ENCODE results near the gene CTSW. TPM values are rescaled to one million over a fixed set of nuclear protein-coding genes. Genes with fewer than 3 reads are reported as not detected.
"Not testable (repeated sequence)": the region's sequence is repeated elsewhere in the genome, so short reads cannot be mapped to it uniquely, and the experiment has no call there.

Gene CTSW
- total RNA-seq, 2 experiments from 2014 or later, result 124 to 126 TPM

GRCh38 chr11:65890324-65891218 lies 10.9 kb downstream of the CTSW start, which contains the start of gene CCDC85B:
TSS of gene CCDC85B (plus strand) at chr11:65890673. CDS start at chr11:65890784, 111 bp downstream.
- POLR2A ChIA-PET, result interaction anchor here (0.6 to 28.1 kb wide), 34 partner anchors 9 to 427 kb away, joined by 3 to 560 read pairs (median 4); partner anchors contain the start of genes BANF1, C11orf68, CFL1 and CTSW
- peaks cover 50% of the 10 kb centered on the region for H3K4me1 Mint-ChIP-seq (ENCODE audit: low read depth)
- H3K27ac Mint-ChIP-seq, result peak within 1 kb of the TSS; percentile 91
- H3K27me3 Mint-ChIP-seq, result no peaks in the 10 kb centered on the region
- CTCF ChIA-PET, result interaction anchor here (0.9 to 10.5 kb wide), 32 partner anchors 7 to 275 kb away, joined by 3 to 283 read pairs (median 8); partner anchors contain the start of genes AP5B1, BANF1, C11orf68 and CFL1
- intact Hi-C loops (cut with micrococcal nuclease), result loop anchor here (10.0 kb wide), 1 partner anchor 74 kb away; the partner anchor contains the start of gene SART1
- ATAC-seq (peak; percentile 64), DNase-seq (peak; percentile 100)
- H3K9me3 Mint-ChIP-seq, result no peaks in the 10 kb centered on the region
- peaks cover 40% of the 10 kb centered on the region for H3K36me3 Mint-ChIP-seq (ENCODE audit: low read depth)
- no peak for TF ChIP-seq CTCF (IDR thresholded peaks at IDR 0.05)
- peak within 1 kb of the TSS; percentile 94 for H3K4me3 Mint-ChIP-seq

DNA sequence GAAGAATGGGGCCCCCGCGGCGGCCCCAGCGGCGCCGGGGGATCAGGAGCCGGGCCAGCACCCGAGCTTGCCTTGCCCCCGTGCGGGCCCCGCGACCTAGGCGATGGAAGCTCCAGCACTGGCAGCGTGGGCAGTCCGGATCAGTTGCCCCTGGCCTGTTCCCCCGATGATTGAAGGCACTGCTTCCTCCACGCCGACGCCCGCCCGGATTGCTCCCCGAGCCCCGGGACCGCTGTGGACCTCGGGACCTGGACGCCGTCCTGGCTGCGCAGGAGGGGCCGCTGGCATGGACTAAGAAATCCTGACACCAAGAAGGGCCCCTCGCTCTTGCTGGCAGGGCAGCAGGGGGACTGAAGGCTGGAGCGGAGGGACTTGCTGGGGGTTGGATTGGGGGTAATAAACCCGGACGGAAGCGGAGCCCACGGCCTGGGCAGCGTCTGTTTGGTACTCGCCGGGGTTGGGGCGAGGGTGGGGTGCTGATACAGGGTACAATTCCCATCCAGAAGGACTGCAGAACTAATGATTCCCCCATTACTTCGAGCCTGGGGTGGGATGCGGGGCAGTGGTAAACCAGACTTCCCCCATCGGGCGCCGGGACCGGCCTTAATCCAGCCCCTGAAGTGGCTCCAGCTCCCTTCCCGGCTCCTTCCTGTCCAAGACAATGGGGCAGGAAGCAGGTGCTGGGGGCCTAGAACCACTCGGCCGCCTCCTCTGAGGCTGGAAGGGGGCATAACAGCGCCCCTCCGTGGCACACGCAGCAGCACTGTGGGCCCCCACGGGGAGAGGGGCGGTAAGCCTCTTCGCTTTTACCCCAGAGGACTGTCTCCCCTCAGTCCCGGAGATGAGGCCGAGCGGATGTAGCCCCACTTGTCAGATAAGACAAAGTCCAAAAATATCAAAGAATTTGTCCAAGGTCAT lies 11.8 kb downstream of the CTSW start:
- Mint-ChIP-seq H3K9me3 (no peaks in the 10 kb centered on the region), H3K4me3 (peak overlapping the region; percentile 94), H3K27me3 (no peaks in the 10 kb centered on the region), H3K27ac (peak overlapping the region; percentile 75), H3K4me1 (ENCODE audit: low read depth) (peaks cover 55% of the 10 kb centered on the region), H3K36me3 (ENCODE audit: low read depth) (peaks cover 44% of the 10 kb centered on the region)
- CTCF ChIA-PET, result interaction anchor here (0.8 to 10.5 kb wide), 29 partner anchors 6 to 276 kb away, joined by 3 to 283 read pairs (median 8); partner anchors contain the start of genes AP5B1, C11orf68, CFL1 and CTSW
- TF ChIP-seq CTCF (IDR thresholded peaks at IDR 0.05), result peak; percentile 37
- ATAC-seq (peak; percentile 4), DNase-seq (peak; percentile 71)
- intact Hi-C loops (cut with micrococcal nuclease), result loop anchor here (10.0 kb wide), 1 partner anchor 73 kb away; the partner anchor contains the start of gene SART1
- POLR2A ChIA-PET, result interaction anchor here (0.6 to 28.1 kb wide), 36 partner anchors 8 to 467 kb away, joined by 3 to 560 read pairs (median 4); partner anchors contain the start of genes C11orf68, CFL1, CTSW and DRAP1

DNA sequence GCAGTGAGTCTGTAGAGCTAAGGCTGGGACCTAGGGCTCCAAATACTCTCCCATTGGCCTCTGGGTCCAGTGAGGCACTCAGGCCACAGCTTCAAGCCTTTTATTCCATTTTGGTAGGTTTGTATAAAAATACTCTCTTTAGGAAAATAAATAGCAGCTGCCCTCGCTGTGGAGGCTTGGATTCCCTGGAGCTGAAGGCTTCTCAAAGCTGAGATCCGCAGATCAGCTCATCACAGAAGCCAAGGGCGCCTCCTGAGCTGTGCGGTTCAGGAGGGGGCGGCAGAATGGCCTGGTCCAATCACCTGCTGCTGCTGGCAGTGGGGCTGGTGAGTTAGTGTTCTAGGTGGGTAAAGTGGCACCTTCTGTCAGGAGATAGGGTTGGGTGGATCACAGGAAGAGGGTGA lies 12.5 kb downstream of the CTSW start:
- peak overlapping the region; percentile 94 for H3K4me3 Mint-ChIP-seq
- H3K36me3 Mint-ChIP-seq (ENCODE audit: low read depth), result peaks cover 42% of the 10 kb centered on the region
- peak; percentile 6 for ATAC-seq
- DNase-seq, result peak; percentile 75
- POLR2A ChIA-PET, result interaction anchor here (0.9 to 28.1 kb wide), 14 partner anchors 8 to 468 kb away, joined by 3 to 560 read pairs (median 4); partner anchors contain the start of genes CFL1, EFEMP2, FOSL1 and MALAT1
- H3K4me1 Mint-ChIP-seq (ENCODE audit: low read depth), result peaks cover 55% of the 10 kb centered on the region
- CTCF ChIA-PET, result interaction anchor here (0.6 to 10.5 kb wide), 11 partner anchors 9 to 224 kb away, joined by 3 to 283 read pairs (median 5); partner anchors contain the start of genes CFL1, EFEMP2, FOSL1 and MUS81
- H3K27me3 Mint-ChIP-seq, H3K9me3 Mint-ChIP-seq: not testable (repeated sequence)
- H3K27ac Mint-ChIP-seq, result peak overlapping the region; percentile 75
- intact Hi-C loops (cut with micrococcal nuclease), result loop anchor here (10.0 kb wide), 1 partner anchor 73 kb away; the partner anchor contains the start of gene SART1

DNA sequence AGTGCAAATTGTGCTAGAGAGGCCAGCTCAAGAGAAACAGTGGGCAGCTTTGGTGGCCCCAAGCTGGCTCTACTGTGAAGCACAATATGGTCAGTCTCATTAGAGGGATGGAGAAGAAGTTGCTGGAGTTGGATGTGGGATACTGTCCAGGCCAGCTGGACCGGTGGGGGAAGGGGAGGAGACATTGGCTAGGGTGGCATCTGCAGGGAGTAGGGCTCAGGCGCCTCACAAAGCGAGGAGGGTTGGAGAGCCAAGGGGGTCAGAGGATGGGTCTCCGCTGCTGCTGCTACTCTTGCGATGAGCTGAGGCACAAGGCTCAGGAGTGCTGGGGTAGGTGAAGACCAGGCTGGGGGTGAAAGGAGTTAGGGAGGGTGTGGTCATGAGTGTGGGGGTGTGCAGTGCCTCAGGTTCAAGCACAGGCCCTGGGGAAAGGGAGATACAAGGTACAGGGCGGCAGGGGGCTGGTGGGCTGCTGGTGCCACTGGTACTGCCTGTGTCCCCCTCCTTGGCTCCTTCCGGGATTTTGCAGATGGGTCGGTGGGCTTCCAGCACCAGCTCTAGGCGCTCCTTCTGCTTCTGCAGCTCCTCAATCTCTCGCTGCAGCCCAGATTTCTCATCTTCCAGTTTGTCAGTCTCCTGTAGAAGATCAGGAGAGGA lies 13.2 kb downstream of the CTSW start:
- no peak for TF ChIP-seq CTCF (IDR thresholded peaks at IDR 0.05)
- peak; percentile 32 for DNase-seq

More for the DNA sequence above, 13.2 kb downstream of the CTSW start:
- ATAC-seq, result no peak
- Mint-ChIP-seq H3K27me3 (no peaks in the 10 kb centered on the region), H3K4me3 (peak overlapping the region; percentile 94), H3K9me3 (no peaks in the 10 kb centered on the region), H3K27ac (peak overlapping the region; percentile 75), H3K36me3 (ENCODE audit: low read depth) (peaks cover 46% of the 10 kb centered on the region), H3K4me1 (ENCODE audit: low read depth) (peaks cover 55% of the 10 kb centered on the region)
- intact Hi-C loops (cut with micrococcal nuclease), result loop anchor here (10.0 kb wide), 1 partner anchor 72 kb away; the partner anchor contains the start of gene SART1
- ChIA-PET POLR2A (interaction anchor here (0.8 to 28.1 kb wide), 9 partner anchors 8 to 73 kb away, joined by 3 to 560 read pairs (median 4); partner anchors contain the start of genes CFL1, EFEMP2, MUS81 and SART1), CTCF (interaction anchor here (0.6 to 10.5 kb wide), 11 partner anchors 8 to 225 kb away, joined by 3 to 283 read pairs (median 7); partner anchors contain the start of genes CFL1, EFEMP2, FOSL1 and MUS81)
